ENCODE data around the gene JARID2.

Gene JARID2

GRCh38 chr6:15375638-15376290, 129.9 kb downstream of the JARID2 start:
- TF ChIP-seq MAX (IDR thresholded peaks at IDR 0.05; ENCODE audit: low read depth, low read length) (no peak), MYC (IDR thresholded peaks at IDR 0.05; ENCODE audit: low read depth, low read length) (no peak), CTCF (IDR thresholded peaks at IDR 0.05; ENCODE audit: low read depth, low read length) (no peak), POLR2A (IDR thresholded peaks at IDR 0.05; ENCODE audit: extremely low read depth, insufficient read length) (no peak)
- no peak for DNase-seq (ENCODE audit: low read depth)
- no peak overlapping the region for H3K4me3 ChIP-seq (ENCODE audit: low read depth, low read length)

GRCh38 chr6:15376900-15377487, 131.1 kb downstream of the JARID2 start:
- H3K4me3 ChIP-seq (ENCODE audit: low read depth, low read length), result no peak overlapping the region
- DNase-seq (ENCODE audit: low read depth), result no peak
- no peak for TF ChIP-seq POLR2A (IDR thresholded peaks at IDR 0.05; ENCODE audit: extremely low read depth, insufficient read length)
- TF ChIP-seq CTCF (IDR thresholded peaks at IDR 0.05; ENCODE audit: low read depth, low read length), result no peak
- TF ChIP-seq MAX (IDR thresholded peaks at IDR 0.05; ENCODE audit: low read depth, low read length), result no peak
- no peak for TF ChIP-seq MYC (IDR thresholded peaks at IDR 0.05; ENCODE audit: low read depth, low read length)

GRCh38 chr6:15378272-15378671, 132.4 kb downstream of the JARID2 start:
- no peak overlapping the region for H3K4me3 ChIP-seq (ENCODE audit: low read depth, low read length)
- TF ChIP-seq MYC (IDR thresholded peaks at IDR 0.05; ENCODE audit: low read depth, low read length), result no peak
- TF ChIP-seq CTCF (IDR thresholded peaks at IDR 0.05; ENCODE audit: low read depth, low read length), result no peak
- TF ChIP-seq MAX (IDR thresholded peaks at IDR 0.05; ENCODE audit: low read depth, low read length), result no peak
- no peak for TF ChIP-seq POLR2A (IDR thresholded peaks at IDR 0.05; ENCODE audit: extremely low read depth, insufficient read length)
- DNase-seq (ENCODE audit: low read depth), result no peak

- no peak for TF ChIP-seq MAX (IDR thresholded peaks at IDR 0.05; ENCODE audit: low read depth, low read length)
- TF ChIP-seq POLR2A (IDR thresholded peaks at IDR 0.05; ENCODE audit: extremely low read depth, insufficient read length), result no peak
- TF ChIP-seq MYC (IDR thresholded peaks at IDR 0.05; ENCODE audit: low read depth, low read length), result no peak
- no peak for TF ChIP-seq CTCF (IDR thresholded peaks at IDR 0.05; ENCODE audit: low read depth, low read length)
- H3K4me3 ChIP-seq (ENCODE audit: low read depth, low read length), result no peak overlapping the region
- DNase-seq (ENCODE audit: low read depth), result no peak
These were observed 133.0 kb downstream of the JARID2 start for GRCh38 chr6:15378866-15379265.

GRCh38 chr6:15380351-15380750, 134.5 kb downstream of the JARID2 start:
- H3K4me3 ChIP-seq (ENCODE audit: low read depth, low read length), result no peak overlapping the region
- TF ChIP-seq POLR2A (IDR thresholded peaks at IDR 0.05; ENCODE audit: extremely low read depth, insufficient read length), result no peak
- TF ChIP-seq MAX (IDR thresholded peaks at IDR 0.05; ENCODE audit: low read depth, low read length), result no peak
- no peak for DNase-seq (ENCODE audit: low read depth)

- DNase-seq (ENCODE audit: low read depth), result no peak
- TF ChIP-seq MAX (IDR thresholded peaks at IDR 0.05; ENCODE audit: low read depth, low read length) (no peak), POLR2A (IDR thresholded peaks at IDR 0.05; ENCODE audit: extremely low read depth, insufficient read length) (no peak), CTCF (IDR thresholded peaks at IDR 0.05; ENCODE audit: low read depth, low read length) (no peak), MYC (IDR thresholded peaks at IDR 0.05; ENCODE audit: low read depth, low read length) (no peak)
- H3K4me3 ChIP-seq (ENCODE audit: low read depth, low read length), result no peak overlapping the region
These were observed 136.2 kb downstream of the JARID2 start for GRCh38 chr6:15382089-15382488.

All from NB4 (cell line).